ENCODE measurements around the gene NHERF2.

DNA sequence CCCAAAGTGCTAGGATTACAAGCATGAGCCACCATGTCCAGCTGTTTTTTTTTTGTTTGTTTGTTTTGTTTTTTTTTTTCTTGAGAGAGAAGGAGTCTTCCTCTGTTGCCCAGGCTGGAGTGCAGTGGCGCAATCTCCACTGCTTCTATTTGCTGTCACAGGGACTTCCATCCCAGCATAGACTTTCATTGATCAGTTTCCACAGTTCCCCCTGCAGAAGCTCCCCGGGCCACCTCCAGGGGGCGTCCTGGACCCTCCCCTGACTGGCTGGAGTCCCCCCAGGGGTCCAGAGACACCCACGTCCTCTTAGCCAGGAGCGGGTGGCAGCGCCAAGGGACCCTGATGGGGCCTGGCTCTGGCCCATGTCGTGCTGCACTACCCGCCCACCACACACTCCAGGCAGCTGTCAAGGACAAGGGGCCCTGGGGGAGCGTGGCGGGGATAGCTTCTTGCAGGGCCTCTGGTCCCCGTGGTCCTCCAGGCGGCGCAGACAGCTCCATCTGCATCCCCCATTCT, 10.2 kb upstream of the NHERF2 start:
- TF ChIP-seq GATA2 (IDR thresholded peaks at IDR 0.05; ENCODE audit: low read depth, low read length): no peak
- TF ChIP-seq GATA3 (IDR thresholded peaks at IDR 0.05; ENCODE audit: low read depth, low read length): no peak

Data from SH-SY5Y (cell line).